ENCODE data around the gene CAMK2A. TPM values are rescaled to one million over a fixed set of nuclear protein-coding genes. Genes with fewer than 3 reads are reported as not detected.

CAMK2A gene
- total RNA-seq, 1 donor from 2014 or later: not detected

GRCh38 chr5:150180241-150181026 lies 109.1 kb downstream of the CAMK2A start:
- TF ChIP-seq CTCF (IDR thresholded peaks at IDR 0.05): no peak
- H3K27ac Mint-ChIP-seq (ENCODE audit: unreplicated experiment): no peak overlapping the region
- H3K36me3 Mint-ChIP-seq (ENCODE audit: low read depth): no peaks in the 10 kb centered on the region
- H3K4me1 Mint-ChIP-seq (ENCODE audit: low read depth): peaks cover 16% of the 10 kb centered on the region
- no peaks in the 10 kb centered on the region for H3K27me3 Mint-ChIP-seq (ENCODE audit: low read depth)
- H3K9me3 Mint-ChIP-seq (ENCODE audit: low read depth): no peaks in the 10 kb centered on the region
- no peak overlapping the region for H3K4me3 Mint-ChIP-seq (ENCODE audit: unreplicated experiment)
- no peak for DNase-seq (ENCODE audit: low spot score)

DNA sequence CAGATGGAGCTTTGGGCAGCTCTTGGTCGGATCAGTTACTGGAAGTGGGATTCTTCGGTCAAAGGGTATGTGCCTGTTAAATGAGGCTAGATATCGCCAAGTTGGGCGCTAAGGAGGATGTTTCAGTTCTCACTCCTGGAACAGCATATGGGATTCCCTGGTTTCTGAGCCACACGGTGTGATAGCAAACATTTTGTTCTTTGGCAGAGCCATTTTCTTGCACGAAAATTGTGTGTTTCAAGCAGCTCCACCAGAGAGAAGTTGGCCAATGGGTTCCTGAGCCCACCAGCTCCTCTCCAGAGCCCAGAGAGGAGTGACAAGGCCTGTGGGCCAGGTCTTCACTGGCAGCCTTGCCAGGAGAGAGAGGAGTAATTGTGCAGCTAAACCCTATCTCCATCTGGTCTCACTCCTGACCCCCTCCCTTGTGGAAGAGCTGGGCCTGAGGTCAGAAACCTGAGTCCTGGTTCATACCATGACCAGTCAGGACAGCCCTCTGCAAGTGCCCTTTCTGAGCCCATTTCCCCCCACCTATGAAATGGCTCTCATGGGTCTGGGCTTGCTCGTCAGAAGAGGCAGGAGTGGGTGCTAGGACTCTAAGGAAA lies 110.5 kb downstream of the CAMK2A start:
- DNase-seq (ENCODE audit: low spot score): no peak
- no peak for TF ChIP-seq CTCF (IDR thresholded peaks at IDR 0.05)
- Mint-ChIP-seq H3K27me3 (ENCODE audit: low read depth) (no peaks in the 10 kb centered on the region), H3K9me3 (ENCODE audit: low read depth) (no peaks in the 10 kb centered on the region), H3K4me3 (ENCODE audit: unreplicated experiment) (no peak overlapping the region), H3K4me1 (ENCODE audit: low read depth) (peaks cover 23% of the 10 kb centered on the region), H3K27ac (ENCODE audit: unreplicated experiment) (no peak overlapping the region), H3K36me3 (ENCODE audit: low read depth) (no peaks in the 10 kb centered on the region)

DNA sequence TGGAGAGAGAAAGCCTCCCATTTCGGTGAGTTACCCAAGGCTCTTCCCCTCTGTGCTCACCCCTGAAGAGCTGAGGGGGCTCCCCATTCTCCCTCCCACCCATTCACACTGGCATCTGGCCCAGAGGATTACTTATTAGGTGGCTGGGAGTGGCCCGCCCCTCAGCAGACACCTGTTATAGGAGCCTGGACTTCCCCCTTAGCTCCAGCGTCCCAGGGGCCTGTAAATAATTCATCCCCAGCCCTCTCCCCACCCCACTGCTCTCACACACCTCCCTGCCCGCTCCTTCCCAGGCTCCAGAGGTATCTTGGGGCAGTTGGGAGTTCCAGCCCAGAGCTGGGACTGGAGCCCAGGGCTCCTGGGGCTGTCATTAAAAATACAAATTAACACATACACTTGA lies 111.3 kb downstream of the CAMK2A start:
- Mint-ChIP-seq H3K4me1 (ENCODE audit: low read depth) (peaks cover 23% of the 10 kb centered on the region), H3K4me3 (ENCODE audit: unreplicated experiment) (no peak overlapping the region), H3K36me3 (ENCODE audit: low read depth) (no peaks in the 10 kb centered on the region), H3K27me3 (ENCODE audit: low read depth) (no peaks in the 10 kb centered on the region), H3K9me3 (ENCODE audit: low read depth) (no peaks in the 10 kb centered on the region), H3K27ac (ENCODE audit: unreplicated experiment) (no peak overlapping the region)
- TF ChIP-seq CTCF (IDR thresholded peaks at IDR 0.05): no peak
- DNase-seq (ENCODE audit: low spot score): no peak

DNA sequence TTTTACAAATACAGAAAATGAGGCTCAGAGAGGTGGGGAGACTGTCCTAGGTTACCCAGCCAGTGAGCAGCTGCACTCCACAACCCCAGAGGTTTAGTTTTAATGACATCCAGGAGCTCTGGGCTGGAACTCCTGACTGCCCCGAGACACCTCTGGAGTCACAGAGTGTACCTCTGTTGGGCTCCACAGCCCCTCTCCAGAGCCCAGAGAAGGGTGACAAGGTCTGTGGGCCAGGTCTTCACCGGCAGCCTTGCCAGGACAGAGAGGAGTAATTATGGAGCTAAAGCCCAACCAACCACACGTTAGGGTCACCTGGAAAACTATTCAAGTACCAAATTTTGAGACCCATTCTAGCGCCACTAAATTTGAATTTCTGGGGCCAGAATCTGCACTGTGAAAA lies 111.9 kb downstream of the CAMK2A start:
- peaks cover 2% of the 10 kb centered on the region for H3K27me3 Mint-ChIP-seq (ENCODE audit: low read depth)
- peaks cover 23% of the 10 kb centered on the region for H3K4me1 Mint-ChIP-seq (ENCODE audit: low read depth)
- no peak overlapping the region for H3K4me3 Mint-ChIP-seq (ENCODE audit: unreplicated experiment)
- DNase-seq (ENCODE audit: low spot score): no peak
- no peaks in the 10 kb centered on the region for H3K36me3 Mint-ChIP-seq (ENCODE audit: low read depth)
- H3K9me3 Mint-ChIP-seq (ENCODE audit: low read depth): no peaks in the 10 kb centered on the region
- no peak overlapping the region for H3K27ac Mint-ChIP-seq (ENCODE audit: unreplicated experiment)
- TF ChIP-seq CTCF (IDR thresholded peaks at IDR 0.05): no peak

GRCh38 chr5:150176745-150177477 lies 112.7 kb downstream of the CAMK2A start:
- Mint-ChIP-seq H3K4me3 (ENCODE audit: unreplicated experiment) (no peak overlapping the region), H3K27me3 (ENCODE audit: low read depth) (peaks cover 4% of the 10 kb centered on the region), H3K27ac (ENCODE audit: unreplicated experiment) (no peak overlapping the region), H3K4me1 (ENCODE audit: low read depth) (peaks cover 23% of the 10 kb centered on the region), H3K36me3 (ENCODE audit: low read depth) (no peaks in the 10 kb centered on the region), H3K9me3 (ENCODE audit: low read depth) (no peaks in the 10 kb centered on the region)
- no peak for DNase-seq (ENCODE audit: low spot score)
- TF ChIP-seq CTCF (IDR thresholded peaks at IDR 0.05): no peak

All from chondrocyte (in vitro differentiated cells).